HCT116 (cell line): ENCODE results near the gene NACC1. TPM values are rescaled to one million over a fixed set of nuclear protein-coding genes. Genes with fewer than 3 reads are reported as not detected.

Experiments used
- ATAC-seq: fragments of 200-7000 bp; cut with Tn5 transposase; 2 replicates; pipeline ENCODE4 v1.9.1; 2020; ENCODE audit warnings: mild to moderate bottlenecking, moderate library complexity
- BruUV-seq: library from RNA; stranded (reverse); fragments of 400-500 nt; replicated peaks from 2 replicates; lab custom pipeline; 2021; lab: Mats Ljungman, UMichigan
- CTCF ChIA-PET: fragments of 300-600 bp; sonication (Branson Sonifier 250); formaldehyde crosslinking; loops from one replicate; lab custom pipeline; 2021; ENCODE audit warnings: antibody characterized with exemption; lab: Charles Lee
- POLR2A ChIA-PET: fragments of 300-600, 350-600 bp; sonication (Branson Sonifier 250); formaldehyde crosslinking; loops from one replicate; lab custom pipeline; 2021; ENCODE audit warnings: antibody characterized with exemption; lab: Charles Lee
- RAD21 ChIA-PET, 2 experiments: fragments of 300-600 bp; sonication (Branson Sonifier 250); formaldehyde crosslinking; loops; one replicate each; lab custom pipeline; 2023; ENCODE audit warnings: low total read pairs in 2 of 2; ENCODE audit not compliant: uncharacterized antibody in 2 of 2, unreplicated experiment in 2 of 2, low non-redundant PET in 1 of 2; lab: Charles Lee
- DNase-seq: peaks from one replicate; pipeline ENCODE4 v3.0.0-alpha.2; 2010; ENCODE audit warnings: low read depth, low spot score
- H2AFZ ChIP-seq: fragments of 200-600 bp; shearing (Covaris generic), sonication (generic); 2 replicates; pipeline ENCODE4 v1.6.1; 2017; ENCODE audit warnings: low read depth, mixed run types, mixed read lengths, antibody characterized with exemption, low read length; ENCODE audit not compliant: poor library complexity, severe bottlenecking
- H3K27ac ChIP-seq: 2 replicates; pipeline ENCODE4 v1.5.1; 2012; ENCODE audit warnings: low read depth, low read length
- H3K27me3 ChIP-seq: fragments of 200-600 bp; sonication (generic); 2 replicates; pipeline ENCODE4 v1.6.1; 2016; ENCODE audit warnings: mixed run types, low read length, mixed read lengths; ENCODE audit not compliant: insufficient read depth
- H3K36me3 ChIP-seq, 2 experiments: fragments of 200-500 bp in 1 of 2; fragments of 200-600 bp in 1 of 2; sonication (Bioruptor generic) in 1 of 2; sonication (generic) in 1 of 2; 2 replicates each; pipeline versions ENCODE4 v1.5.1 to v1.6.1; 2014 to 2016; ENCODE audit warnings: low read length in 2 of 2, inconsistent platforms in 1 of 2, mixed read lengths in 1 of 2, mixed run types in 1 of 2; ENCODE audit not compliant: insufficient read depth in 2 of 2, control insufficient read depth in 1 of 2
- H3K4me1 ChIP-seq, 2 experiments: fragments of 200-600 bp in 1 of 2; sonication (generic) in 1 of 2; 2 replicates each; pipeline versions ENCODE4 v1.5.1 to v1.6.1; 2012 to 2017; ENCODE audit warnings: low read length in 2 of 2, inconsistent platforms in 1 of 2, mild to moderate bottlenecking in 1 of 2, mixed read lengths in 1 of 2, mixed run types in 1 of 2, moderate library complexity in 1 of 2; ENCODE audit not compliant: insufficient read depth in 2 of 2, control insufficient read depth in 1 of 2
- H3K4me2 ChIP-seq: fragments of 200-600 bp; sonication (generic); 2 replicates; pipeline ENCODE4 v1.6.1; 2017; ENCODE audit warnings: mixed run types, low read length, mixed read lengths
- H3K4me3 ChIP-seq, 2 experiments: fragments of 200-600 bp in 1 of 2; sonication (generic) in 1 of 2; replicated peaks in 1 of 2; 2 replicates each; pipeline ENCODE4 v1.5.1; 2011 to 2016; ENCODE audit warnings: low read length in 2 of 2, control low read depth in 1 of 2, low read depth in 1 of 2, mild to moderate bottlenecking in 1 of 2, mixed read lengths in 1 of 2, mixed run types in 1 of 2
- H3K79me2 ChIP-seq: fragments of 200-600 bp; sonication (generic); 2 replicates; pipeline ENCODE4 v1.6.1; 2017; ENCODE audit warnings: mild to moderate bottlenecking, mixed run types, low read length, moderate library complexity, mixed read lengths; ENCODE audit not compliant: insufficient read depth
- H3K9ac ChIP-seq: fragments of 200-600 bp; sonication (generic); 2 replicates; pipeline ENCODE4 v1.6.1; 2016; ENCODE audit warnings: low read length, mixed read lengths
- H3K9me2 ChIP-seq: fragments of 200-600 bp; sonication (generic), shearing (Covaris generic); 2 replicates; pipeline ENCODE4 v1.6.1; 2017; ENCODE audit warnings: mixed run types, mild to moderate bottlenecking, moderate library complexity; ENCODE audit not compliant: insufficient read depth
- H3K9me3 ChIP-seq, 2 experiments: fragments of 200-500 bp in 1 of 2; fragments of 200-600 bp in 1 of 2; sonication (Bioruptor generic) in 1 of 2; sonication (generic) in 1 of 2; 2 replicates each; pipeline ENCODE4 v1.6.1; 2014 to 2017; ENCODE audit warnings: low read length in 2 of 2, mixed read lengths in 2 of 2, inconsistent platforms in 1 of 2, low read depth in 1 of 2, mild to moderate bottlenecking in 1 of 2, mixed run types in 1 of 2, moderate library complexity in 1 of 2; ENCODE audit not compliant: control insufficient read depth in 1 of 2, insufficient read depth in 1 of 2
- H4K20me1 ChIP-seq: fragments of 200-600 bp; sonication (generic), shearing (Covaris generic); 2 replicates; pipeline ENCODE4 v1.6.1; 2017; ENCODE audit warnings: mixed run types, mild to moderate bottlenecking, moderate library complexity; ENCODE audit not compliant: insufficient read depth
- CEBPB ChIP-seq: IDR thresholded peaks from 2 replicates; pipeline ENCODE4 v1.6.1; 2012; ENCODE audit warnings: low read depth
- EGR1 ChIP-seq: IDR thresholded peaks from 2 replicates; pipeline ENCODE4 v1.6.1; 2012; ENCODE audit warnings: low read depth
- ELF1 ChIP-seq: IDR thresholded peaks from 2 replicates; pipeline ENCODE4 v1.6.1; 2012; ENCODE audit warnings: low read depth, borderline replicate concordance
- EZH2 ChIP-seq: fragments of 200-600 bp; sonication (generic); IDR thresholded peaks from 2 replicates; pipeline ENCODE4 v1.6.1; 2017; ENCODE audit warnings: antibody characterized with exemption, mixed run types
- EZH2phosphoT487 ChIP-seq: fragments of 200-600 bp; IDR thresholded peaks from 2 replicates; pipeline ENCODE4 v1.6.1; 2018; ENCODE audit warnings: antibody characterized with exemption, borderline replicate concordance
- FOSL1 ChIP-seq: IDR thresholded peaks from 2 replicates; pipeline ENCODE4 v1.6.1; 2012; ENCODE audit warnings: low read depth
- JUND ChIP-seq: IDR thresholded peaks from 2 replicates; pipeline ENCODE4 v1.6.1; 2012
- POLR2A ChIP-seq: IDR thresholded peaks from 2 replicates; pipeline ENCODE4 v1.7.0; 2011; ENCODE audit warnings: borderline replicate concordance; ENCODE audit not compliant: insufficient read depth, insufficient read length; ENCODE audit errors: extremely low read depth
- POLR2AphosphoS5 ChIP-seq: IDR thresholded peaks from 2 replicates; pipeline ENCODE4 v1.6.1; 2011; ENCODE audit warnings: mild to moderate bottlenecking, low read depth, low read length, moderate library complexity
- RAD21 ChIP-seq: IDR thresholded peaks from 2 replicates; pipeline ENCODE4 v1.6.1; 2012; ENCODE audit warnings: low read depth, mild to moderate bottlenecking
- YY1 ChIP-seq: IDR thresholded peaks from 2 replicates; pipeline ENCODE4 v1.6.1; 2011; ENCODE audit warnings: low read length, low read depth, moderate library complexity, mild to moderate bottlenecking; ENCODE audit not compliant: insufficient replicate concordance; ENCODE audit errors: extremely low read depth
- ZFX ChIP-seq: fragments of 450-650 bp; IDR thresholded peaks from 2 replicates; pipeline ENCODE4 v1.6.1; 2017
- ZNF274 ChIP-seq: fragments of 200-500 bp; sonication (Bioruptor generic); IDR thresholded peaks from 2 replicates; pipeline ENCODE4 v1.6.1; 2014; ENCODE audit warnings: mild to moderate bottlenecking, low read depth, low read length, inconsistent platforms
- intact Hi-C: fragments of 100-400 bp; cut with micrococcal nuclease; formaldehyde crosslinking; loops from 2 replicates; pipeline ENCODE4 v1.10.0; 2022
- total RNA-seq: library from RNA; stranded (reverse); gene quantifications from one replicate; pipeline ENCODE4 v1.2.1, GENCODE V29; 2021; ENCODE audit not compliant: unreplicated experiment
- TF ChIP-seq, protein P1 (sequence below), 3 experiments: fragments of 200-600 bp in 1 of 3; sonication (generic) in 1 of 3; IDR thresholded peaks in 2 of 3; conservative IDR thresholded peaks in 1 of 3; 2 replicates each; pipeline ENCODE4 v1.5.1; 2012 to 2017; ENCODE audit warnings: low read depth in 2 of 3, low read length in 2 of 3, antibody characterized with exemption in 1 of 3, borderline replicate concordance in 1 of 3, control low read depth in 1 of 3, mild to moderate bottlenecking in 1 of 3, mixed read lengths in 1 of 3, mixed run types in 1 of 3, moderate library complexity in 1 of 3; ENCODE audit not compliant: insufficient read depth in 1 of 3
- TF ChIP-seq, protein P2 (sequence below): IDR thresholded peaks from 2 replicates; pipeline ENCODE4 v1.6.1; 2012

Gene NACC1
- total RNA-seq, 1 experiment from 2014 or later, result 181 TPM

DNA sequence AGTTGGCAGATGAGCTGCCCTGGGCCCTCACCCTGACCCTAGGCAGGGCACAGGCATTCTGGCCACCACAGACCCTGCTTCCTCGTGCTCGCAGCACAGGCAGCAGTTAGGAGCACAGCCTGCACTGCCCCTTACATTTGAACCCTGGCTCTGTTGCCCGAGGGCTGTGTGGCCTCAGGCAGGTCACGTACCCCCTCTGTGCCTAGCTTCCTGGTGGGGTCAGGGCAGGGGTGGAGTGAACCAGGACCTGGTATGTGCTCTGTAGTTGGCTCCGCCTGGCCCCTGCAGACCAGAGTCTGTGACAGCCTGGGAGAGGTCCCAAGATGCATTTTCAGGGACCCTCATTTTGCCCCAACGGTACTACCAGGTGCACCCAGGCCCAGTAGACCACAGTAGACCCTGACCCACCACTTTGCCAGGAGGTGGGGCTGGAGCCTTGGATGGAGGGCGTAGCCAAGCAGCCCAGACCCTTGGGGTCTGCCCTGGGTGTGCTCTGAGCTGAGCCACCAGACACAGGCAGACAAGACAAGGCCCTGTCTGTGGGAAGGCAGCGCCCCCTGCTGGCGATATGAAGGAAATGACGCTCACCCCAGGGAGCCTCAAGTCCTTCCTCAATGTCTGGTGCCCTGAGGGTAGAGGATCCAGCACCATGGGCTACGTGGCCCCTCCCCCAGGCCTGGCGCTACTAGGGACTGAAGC lies 24.5 kb upstream of the NACC1 start:
- DNase-seq (peak; percentile 70), ATAC-seq (peak; percentile 80)
- H3K9me3 ChIP-seq, result no peaks in the 10 kb centered on the region
- POLR2A ChIA-PET, result interaction anchor here (1.0 to 1.8 kb wide), 2 partner anchors 110 to 116 kb away, joined by 3 to 6 read pairs; no protein-coding TSS in a partner anchor
- BruUV-seq, result no TSS peak
- H3K27me3 ChIP-seq, result no peaks in the 10 kb centered on the region
- intact Hi-C loops, result loop anchor here (1.0 to 5.0 kb wide), 3 partner anchors 61 to 115 kb away; no protein-coding TSS in a partner anchor
- no peaks in the 10 kb centered on the region for H3K79me2 ChIP-seq
- H2AFZ ChIP-seq, result no peak overlapping the region
- H3K4me3 ChIP-seq, result no peak overlapping the region
- no peak overlapping the region for H3K9ac ChIP-seq
- no peaks in the 10 kb centered on the region for H3K9me2 ChIP-seq
- no peak overlapping the region; the same call in 1 of the 2 replicates for H3K27ac ChIP-seq
- H4K20me1 ChIP-seq, result no peaks in the 10 kb centered on the region
- peak overlapping the region; percentile 38 for H3K4me2 ChIP-seq
- TF ChIP-seq FOSL1 (no peak), POLR2A (no peak), ELF1 (no peak), YY1 (peak; percentile 52), POLR2AphosphoS5 (no peak), JUND (no peak), CEBPB (no peak), ZFX (no peak), ZNF274 (no peak), RAD21 (peak; percentile 99), EZH2 (no peak), EZH2phosphoT487 (no peak), EGR1 (no peak)
- TF ChIP-seq, protein P1, sequence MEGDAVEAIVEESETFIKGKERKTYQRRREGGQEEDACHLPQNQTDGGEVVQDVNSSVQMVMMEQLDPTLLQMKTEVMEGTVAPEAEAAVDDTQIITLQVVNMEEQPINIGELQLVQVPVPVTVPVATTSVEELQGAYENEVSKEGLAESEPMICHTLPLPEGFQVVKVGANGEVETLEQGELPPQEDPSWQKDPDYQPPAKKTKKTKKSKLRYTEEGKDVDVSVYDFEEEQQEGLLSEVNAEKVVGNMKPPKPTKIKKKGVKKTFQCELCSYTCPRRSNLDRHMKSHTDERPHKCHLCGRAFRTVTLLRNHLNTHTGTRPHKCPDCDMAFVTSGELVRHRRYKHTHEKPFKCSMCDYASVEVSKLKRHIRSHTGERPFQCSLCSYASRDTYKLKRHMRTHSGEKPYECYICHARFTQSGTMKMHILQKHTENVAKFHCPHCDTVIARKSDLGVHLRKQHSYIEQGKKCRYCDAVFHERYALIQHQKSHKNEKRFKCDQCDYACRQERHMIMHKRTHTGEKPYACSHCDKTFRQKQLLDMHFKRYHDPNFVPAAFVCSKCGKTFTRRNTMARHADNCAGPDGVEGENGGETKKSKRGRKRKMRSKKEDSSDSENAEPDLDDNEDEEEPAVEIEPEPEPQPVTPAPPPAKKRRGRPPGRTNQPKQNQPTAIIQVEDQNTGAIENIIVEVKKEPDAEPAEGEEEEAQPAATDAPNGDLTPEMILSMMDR (IDR thresholded peaks at IDR 0.05 in 2 of 3, conservative IDR thresholded peaks at IDR 0.05 in 1 of 3; ENCODE audit: borderline replicate concordance in 1 of 3, insufficient read depth in 1 of 3, low read depth in 2 of 3, low read length in 2 of 3), result peak; percentile 84 to 94 (median 92)
- TF ChIP-seq, protein P2, sequence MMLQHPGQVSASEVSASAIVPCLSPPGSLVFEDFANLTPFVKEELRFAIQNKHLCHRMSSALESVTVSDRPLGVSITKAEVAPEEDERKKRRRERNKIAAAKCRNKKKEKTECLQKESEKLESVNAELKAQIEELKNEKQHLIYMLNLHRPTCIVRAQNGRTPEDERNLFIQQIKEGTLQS, result no peak
- RAD21 ChIA-PET, result interaction anchor here (0.7 to 2.5 kb wide), 14 partner anchors 32 to 128 kb away, joined by 3 to 25 read pairs (median 6); no protein-coding TSS in a partner anchor
- CTCF ChIA-PET, result interaction anchor here (0.9 to 6.6 kb wide), 22 partner anchors 10 to 293 kb away, joined by 3 to 94 read pairs (median 4); partner anchors contain the start of genes DAND5, IER2, NACC1 and STX10
- peaks cover 6 to 27% of the 10 kb centered on the region in 2 experiments; a peak in 3 of 4 replicates for H3K4me1 ChIP-seq
- no peaks in the 10 kb centered on the region for H3K36me3 ChIP-seq
